Natural killer cell (primary cell): ENCODE results near the gene PEX13. TPM values are rescaled to one million over a fixed set of nuclear protein-coding genes. Genes with fewer than 3 reads are reported as not detected.

Experiments used
- ATAC-seq, 3 donors: fragments of 150-1000 bp in 2 of 3; fragments of 200-7000 bp in 1 of 3; cut with Tn5 transposase; 1 replicate in 1 of 3; 2 replicates in 2 of 3; pipeline ENCODE4 v1.10.0; 2021; ENCODE audit warnings: mild to moderate bottlenecking in 2 of 3, moderate library complexity in 2 of 3
- DNase-seq, 2 donors: peaks; one replicate each; pipeline versions ENCODE4 v3.0.0 to v3.0.0-alpha.2; 2013 to 2021; ENCODE audit warnings: mixed read lengths in 1 of 2
- H3K27ac ChIP-seq: one replicate; pipeline ENCODE4 v1.5.1; 2013; ENCODE audit warnings: mild to moderate bottlenecking, low read length
- H3K27me3 ChIP-seq: one replicate; pipeline ENCODE4 v1.6.1; 2013; ENCODE audit warnings: low read length; ENCODE audit not compliant: control insufficient read depth, insufficient read depth
- H3K36me3 ChIP-seq: one replicate; pipeline ENCODE4 v1.6.1; 2013; ENCODE audit warnings: low read length; ENCODE audit not compliant: control insufficient read depth, insufficient read depth
- H3K4me1 ChIP-seq: one replicate; pipeline ENCODE4 v1.6.1; 2013; ENCODE audit warnings: low read length; ENCODE audit not compliant: control insufficient read depth, insufficient read depth
- H3K4me3 ChIP-seq: one replicate; pipeline ENCODE4 v1.5.1; 2013; ENCODE audit warnings: low read length
- H3K9me3 ChIP-seq: one replicate; pipeline ENCODE4 v1.6.1; 2013; ENCODE audit warnings: low read length; ENCODE audit not compliant: control insufficient read depth, insufficient read depth
- H3K27ac Mint-ChIP-seq, 2 donors: one replicate each; pipeline ENCODE4 v1.8.0; 2022; ENCODE audit warnings: mild to moderate bottlenecking in 2 of 2, mixed read lengths in 2 of 2, moderate library complexity in 1 of 2
- H3K27me3 Mint-ChIP-seq, 2 donors: one replicate each; pipeline ENCODE4 v1.8.0; 2022; ENCODE audit warnings: low read depth in 2 of 2, mixed read lengths in 2 of 2
- H3K36me3 Mint-ChIP-seq: one replicate; pipeline ENCODE4 v1.8.0; 2022; ENCODE audit warnings: mixed read lengths
- H3K4me1 Mint-ChIP-seq, 2 donors: one replicate each; pipeline ENCODE4 v1.8.0; 2022; ENCODE audit warnings: mixed read lengths in 2 of 2
- H3K4me3 Mint-ChIP-seq: one replicate; pipeline ENCODE4 v1.8.0; 2022; ENCODE audit warnings: mild to moderate bottlenecking, moderate library complexity, mixed read lengths
- H3K9me3 Mint-ChIP-seq, 2 donors: one replicate each; pipeline ENCODE4 v1.8.0; 2022; ENCODE audit warnings: mixed read lengths in 2 of 2
- WGBS: methylation state at CpG from one replicate; pipeline ENCODE4 v1.1.7; 2013; ENCODE audit warnings: missing lambda C conversion rate; ENCODE audit not compliant: insufficient coverage; 5-methylcytosine and 5-hydroxymethylcytosine counted together
- intact Hi-C: fragments of 100-400 bp; cut with micrococcal nuclease; formaldehyde crosslinking; loops from one replicate; pipeline ENCODE4 v1.14.2; 2022
- total RNA-seq, 4 donors: library from RNA; stranded (reverse); fragments of 120-200 nt in 1 of 4; gene quantifications; one replicate each; pipeline versions ENCODE4 v1.2.3 to v1.2.4, GENCODE V29; 2013 to 2022
- TF ChIP-seq, protein P1 (sequence below): fragments of 200-600 bp; IDR thresholded peaks from one replicate; pipeline ENCODE4 v1.8.0; 2022; ENCODE audit warnings: antibody characterized with exemption

PEX13 gene
- total RNA-seq, 3 donors from 2014 or later (not counting 1 experiment from before 2014, with no cell fraction given) = 15.8 to 18.1 (median 17.9) TPM

DNA sequence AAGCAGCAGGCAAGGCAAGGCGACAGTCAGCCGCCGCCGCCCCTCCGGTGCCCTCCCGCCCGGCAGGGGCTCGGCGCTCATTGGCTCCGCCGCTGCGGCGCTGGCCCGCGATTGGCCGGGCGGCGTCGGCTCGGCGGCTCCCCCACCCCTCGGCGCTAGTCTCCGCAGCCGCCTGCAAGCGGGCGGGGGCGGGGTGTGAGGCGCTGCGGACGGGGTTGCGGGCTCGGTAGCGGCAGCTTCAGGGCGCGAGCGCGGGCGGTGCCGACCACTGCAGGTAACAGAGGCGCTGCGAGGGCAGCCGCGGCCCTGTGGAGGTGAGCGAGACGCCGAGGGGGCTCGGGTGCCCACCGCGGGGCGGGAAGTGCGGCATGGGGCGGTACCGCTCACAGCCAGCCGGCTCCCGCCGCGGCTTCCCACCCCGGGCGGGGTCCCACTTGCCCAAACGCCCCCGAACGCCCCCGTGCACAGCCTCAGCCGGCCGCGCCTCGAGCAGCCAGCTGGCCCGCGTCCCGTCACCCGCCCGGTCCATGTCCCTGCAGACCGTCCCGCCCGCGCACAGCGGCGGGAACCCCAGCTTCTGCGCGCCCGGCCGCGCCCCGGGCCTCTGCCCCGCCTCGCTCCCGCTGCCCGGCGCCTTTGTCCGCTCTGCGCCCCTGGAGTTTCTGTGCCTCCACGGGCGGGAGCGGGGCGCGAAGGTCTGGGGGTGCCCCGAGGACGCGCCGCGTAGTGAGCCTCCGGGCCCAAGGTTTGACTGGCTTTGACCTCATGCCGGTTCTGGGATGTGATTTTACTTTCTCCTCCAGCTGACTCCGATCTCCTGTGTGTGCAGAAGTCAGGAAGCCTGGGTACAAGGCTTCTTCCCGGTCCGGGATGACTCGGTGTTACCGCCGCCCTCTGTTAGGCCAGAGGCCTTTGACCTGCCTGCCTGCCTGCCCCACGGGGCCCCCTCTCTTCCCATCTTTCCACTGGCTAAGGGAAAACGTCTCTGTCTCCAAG is 48.5 kb downstream of the PEX13 start, which contains the start of gene SANBR:
Gene SANBR (plus strand): TSS at position 158 of the 996 bp plus-strand sequence. CDS start 4,480 bp downstream, outside the sequence.
- Histone ChIP-seq H3K27ac (peak within 1 kb of the TSS; percentile 30), H3K36me3 (no peaks in the 10 kb centered on the region), H3K9me3 (no peaks in the 10 kb centered on the region), H3K4me1 (peaks cover 8% of the 10 kb centered on the region), H3K27me3 (no peaks in the 10 kb centered on the region), H3K4me3 (peak within 1 kb of the TSS; percentile 65)
- Mint-ChIP-seq H3K36me3 (no peaks in the 10 kb centered on the region), H3K9me3 (no peaks in the 10 kb centered on the region), H3K27me3 (no peaks in the 10 kb centered on the region), H3K4me3 (peak within 1 kb of the TSS; percentile 94), H3K27ac (peak within 1 kb of the TSS; percentile 61 to 84), H3K4me1 (peaks cover 5 to 7% of the 10 kb centered on the region in 2 donors)
- TF ChIP-seq, protein P1, sequence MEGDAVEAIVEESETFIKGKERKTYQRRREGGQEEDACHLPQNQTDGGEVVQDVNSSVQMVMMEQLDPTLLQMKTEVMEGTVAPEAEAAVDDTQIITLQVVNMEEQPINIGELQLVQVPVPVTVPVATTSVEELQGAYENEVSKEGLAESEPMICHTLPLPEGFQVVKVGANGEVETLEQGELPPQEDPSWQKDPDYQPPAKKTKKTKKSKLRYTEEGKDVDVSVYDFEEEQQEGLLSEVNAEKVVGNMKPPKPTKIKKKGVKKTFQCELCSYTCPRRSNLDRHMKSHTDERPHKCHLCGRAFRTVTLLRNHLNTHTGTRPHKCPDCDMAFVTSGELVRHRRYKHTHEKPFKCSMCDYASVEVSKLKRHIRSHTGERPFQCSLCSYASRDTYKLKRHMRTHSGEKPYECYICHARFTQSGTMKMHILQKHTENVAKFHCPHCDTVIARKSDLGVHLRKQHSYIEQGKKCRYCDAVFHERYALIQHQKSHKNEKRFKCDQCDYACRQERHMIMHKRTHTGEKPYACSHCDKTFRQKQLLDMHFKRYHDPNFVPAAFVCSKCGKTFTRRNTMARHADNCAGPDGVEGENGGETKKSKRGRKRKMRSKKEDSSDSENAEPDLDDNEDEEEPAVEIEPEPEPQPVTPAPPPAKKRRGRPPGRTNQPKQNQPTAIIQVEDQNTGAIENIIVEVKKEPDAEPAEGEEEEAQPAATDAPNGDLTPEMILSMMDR = no peak
- ATAC-seq = peak; percentile 97 to 98 (median 98)
- WGBS = under 1% methylated on average over 110 of the region's 112 CpGs
- peak; percentile 87 to 91 for DNase-seq
- intact Hi-C loops = no loop called here

DNA sequence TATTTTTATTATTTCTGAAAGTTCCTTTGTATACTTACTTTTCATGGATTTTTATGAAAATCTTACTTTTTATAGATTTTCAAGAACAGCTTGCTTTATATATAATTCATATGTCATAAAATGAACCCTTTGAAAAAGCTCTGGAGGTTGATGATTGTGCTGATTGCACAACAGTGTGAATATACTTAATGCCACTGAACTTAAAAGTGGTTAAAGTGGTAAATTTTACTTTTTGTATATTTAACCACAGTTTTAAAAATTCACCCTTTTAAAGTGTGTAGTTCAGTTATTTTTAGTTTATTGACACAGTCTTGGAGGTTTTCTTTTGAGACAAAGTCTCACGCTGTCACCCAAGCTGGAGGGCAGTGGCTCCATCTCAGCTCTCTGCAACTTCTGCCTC is 56.6 kb downstream of the PEX13 start:
- ATAC-seq (peak in 1 of 3 donors; percentile 22), DNase-seq (no peak)
- Mint-ChIP-seq H3K27me3 (no peaks in the 10 kb centered on the region), H3K36me3 (no peaks in the 10 kb centered on the region), H3K9me3 (no peaks in the 10 kb centered on the region), H3K4me3 (no peak overlapping the region), H3K4me1 (no peaks in the 10 kb centered on the region), H3K27ac (no peak overlapping the region)
- H3K4me3 ChIP-seq = no peak overlapping the region
- no peak overlapping the region for H3K27ac ChIP-seq
- no peaks in the 10 kb centered on the region for H3K27me3 ChIP-seq
- WGBS = 33% methylated on average over 1 of the region's 1 CpG
- H3K4me1 ChIP-seq = no peaks in the 10 kb centered on the region
- H3K9me3 ChIP-seq = no peaks in the 10 kb centered on the region
- TF ChIP-seq, protein P1 = no peak
- intact Hi-C loops = no loop called here
- H3K36me3 ChIP-seq = peaks cover 2% of the 10 kb centered on the region

DNA sequence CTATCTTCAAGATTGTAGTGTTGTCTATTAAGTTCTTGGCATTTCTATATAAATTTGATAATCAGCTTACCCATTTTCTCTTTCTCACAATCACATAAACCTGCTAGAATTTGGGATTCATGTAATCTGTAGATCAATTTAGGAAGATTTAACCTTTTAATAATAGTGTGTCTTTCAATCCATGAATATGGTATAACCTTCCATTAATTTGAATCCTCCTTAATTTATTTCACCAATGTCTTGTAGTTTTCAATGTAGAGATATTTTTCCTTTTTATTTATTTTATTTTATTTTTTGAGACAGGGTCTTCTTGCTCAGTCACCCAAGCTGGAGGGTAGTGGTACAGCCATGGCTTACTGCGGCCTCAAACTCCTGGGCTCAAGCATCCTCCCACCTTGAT is 68.4 kb downstream of the PEX13 start:
- WGBS = 89% methylated on average over 1 of the region's 1 CpG
- no peak overlapping the region for H3K4me3 Mint-ChIP-seq
- H3K27me3 Mint-ChIP-seq = no peaks in the 10 kb centered on the region
- DNase-seq (no peak), ATAC-seq (no peak)
- intact Hi-C loops = no loop called here
- Histone ChIP-seq H3K4me1 (no peaks in the 10 kb centered on the region), H3K9me3 (no peaks in the 10 kb centered on the region), H3K36me3 (peaks cover 4% of the 10 kb centered on the region), H3K4me3 (no peak overlapping the region), H3K27ac (no peak overlapping the region), H3K27me3 (no peaks in the 10 kb centered on the region)
- no peaks in the 10 kb centered on the region for H3K9me3 Mint-ChIP-seq
- no peaks in the 10 kb centered on the region for H3K4me1 Mint-ChIP-seq
- no peak overlapping the region for H3K27ac Mint-ChIP-seq
- TF ChIP-seq, protein P1 = no peak
- H3K36me3 Mint-ChIP-seq = no peaks in the 10 kb centered on the region
